ENCODE measurements around the gene ACAN.

Gene ACAN

DNA sequence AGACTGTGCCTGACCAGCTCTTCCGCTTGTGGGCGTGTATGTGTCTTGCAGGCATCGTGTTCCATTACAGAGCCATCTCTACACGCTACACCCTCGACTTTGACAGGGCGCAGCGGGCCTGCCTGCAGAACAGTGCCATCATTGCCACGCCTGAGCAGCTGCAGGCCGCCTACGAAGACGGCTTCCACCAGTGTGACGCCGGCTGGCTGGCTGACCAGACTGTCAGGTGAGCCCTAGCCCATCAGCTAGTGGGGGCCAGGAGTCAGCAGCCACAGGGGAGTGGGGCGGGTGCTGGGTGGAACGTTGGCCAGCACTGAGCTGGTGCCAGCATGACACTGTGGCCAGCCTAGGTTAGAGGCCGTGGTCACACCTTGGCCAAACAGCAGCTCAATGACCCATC is 36.7 kb downstream of the ACAN start:
- Histone ChIP-seq H3K27me3 (no peaks in the 10 kb centered on the region; the same call in 1 of the 2 replicates), H3K9me3 (no peaks in the 10 kb centered on the region), H3K4me3 (ENCODE audit: low read depth, low read length) (no peak overlapping the region), H3K4me1 (no peaks in the 10 kb centered on the region), H3K36me3 (no peaks in the 10 kb centered on the region)
- DNase-seq: no peak
- TF ChIP-seq, protein P1, sequence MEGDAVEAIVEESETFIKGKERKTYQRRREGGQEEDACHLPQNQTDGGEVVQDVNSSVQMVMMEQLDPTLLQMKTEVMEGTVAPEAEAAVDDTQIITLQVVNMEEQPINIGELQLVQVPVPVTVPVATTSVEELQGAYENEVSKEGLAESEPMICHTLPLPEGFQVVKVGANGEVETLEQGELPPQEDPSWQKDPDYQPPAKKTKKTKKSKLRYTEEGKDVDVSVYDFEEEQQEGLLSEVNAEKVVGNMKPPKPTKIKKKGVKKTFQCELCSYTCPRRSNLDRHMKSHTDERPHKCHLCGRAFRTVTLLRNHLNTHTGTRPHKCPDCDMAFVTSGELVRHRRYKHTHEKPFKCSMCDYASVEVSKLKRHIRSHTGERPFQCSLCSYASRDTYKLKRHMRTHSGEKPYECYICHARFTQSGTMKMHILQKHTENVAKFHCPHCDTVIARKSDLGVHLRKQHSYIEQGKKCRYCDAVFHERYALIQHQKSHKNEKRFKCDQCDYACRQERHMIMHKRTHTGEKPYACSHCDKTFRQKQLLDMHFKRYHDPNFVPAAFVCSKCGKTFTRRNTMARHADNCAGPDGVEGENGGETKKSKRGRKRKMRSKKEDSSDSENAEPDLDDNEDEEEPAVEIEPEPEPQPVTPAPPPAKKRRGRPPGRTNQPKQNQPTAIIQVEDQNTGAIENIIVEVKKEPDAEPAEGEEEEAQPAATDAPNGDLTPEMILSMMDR (IDR thresholded peaks at IDR 0.05; ENCODE audit: low read depth, low read length): no peak

DNA sequence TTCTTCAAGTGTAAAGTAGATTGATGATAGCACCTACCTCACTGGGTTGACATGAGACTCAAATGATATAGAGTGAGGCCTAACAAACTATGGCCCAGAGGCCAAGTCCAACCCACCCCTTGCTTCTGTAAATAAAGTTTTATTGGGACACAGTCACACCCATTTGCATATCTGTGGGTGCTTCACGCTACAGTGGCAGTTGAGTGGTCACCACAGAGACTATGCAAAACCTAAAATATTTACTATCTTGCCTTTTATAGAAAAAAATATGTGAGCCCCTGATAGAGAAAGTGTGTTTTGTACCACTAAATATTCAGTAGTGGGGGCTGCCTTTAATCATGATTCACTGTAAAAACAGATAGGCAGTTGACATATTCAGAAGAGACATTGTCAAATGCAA is 38.0 kb downstream of the ACAN start:
- Histone ChIP-seq H3K9me3 (no peaks in the 10 kb centered on the region), H3K4me3 (ENCODE audit: low read depth, low read length) (no peak overlapping the region), H3K36me3 (no peaks in the 10 kb centered on the region), H3K27me3 (no peaks in the 10 kb centered on the region; the same call in 1 of the 2 replicates), H3K4me1 (no peaks in the 10 kb centered on the region)
- DNase-seq: no peak
- TF ChIP-seq, protein P1 (IDR thresholded peaks at IDR 0.05; ENCODE audit: low read depth, low read length): no peak

DNA sequence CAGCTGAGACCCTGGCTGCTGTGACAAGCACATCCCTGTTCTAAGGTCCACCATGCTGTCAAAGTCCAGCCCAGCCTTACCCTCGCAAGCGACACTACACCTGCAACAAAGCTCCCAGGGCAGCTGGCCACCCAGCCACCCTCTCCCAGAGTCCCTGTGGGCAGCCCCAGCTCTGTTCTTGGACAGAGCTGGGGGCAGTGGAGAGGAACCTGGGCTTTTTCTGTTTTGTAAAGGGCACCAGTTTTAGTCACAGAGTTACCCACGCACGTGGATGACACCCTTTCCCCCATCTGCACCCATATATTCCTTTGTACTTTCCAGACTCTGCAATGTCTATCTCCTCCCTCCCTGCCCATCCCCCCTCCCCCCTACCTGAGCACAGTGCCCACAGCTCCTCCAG is 38.9 kb downstream of the ACAN start:
- Histone ChIP-seq H3K4me3 (ENCODE audit: low read depth, low read length) (no peak overlapping the region), H3K36me3 (no peaks in the 10 kb centered on the region), H3K27me3 (no peaks in the 10 kb centered on the region; the same call in 1 of the 2 replicates), H3K9me3 (no peaks in the 10 kb centered on the region), H3K4me1 (no peaks in the 10 kb centered on the region)
- no peak for DNase-seq
- TF ChIP-seq, protein P1 (IDR thresholded peaks at IDR 0.05; ENCODE audit: low read depth, low read length): no peak

DNA sequence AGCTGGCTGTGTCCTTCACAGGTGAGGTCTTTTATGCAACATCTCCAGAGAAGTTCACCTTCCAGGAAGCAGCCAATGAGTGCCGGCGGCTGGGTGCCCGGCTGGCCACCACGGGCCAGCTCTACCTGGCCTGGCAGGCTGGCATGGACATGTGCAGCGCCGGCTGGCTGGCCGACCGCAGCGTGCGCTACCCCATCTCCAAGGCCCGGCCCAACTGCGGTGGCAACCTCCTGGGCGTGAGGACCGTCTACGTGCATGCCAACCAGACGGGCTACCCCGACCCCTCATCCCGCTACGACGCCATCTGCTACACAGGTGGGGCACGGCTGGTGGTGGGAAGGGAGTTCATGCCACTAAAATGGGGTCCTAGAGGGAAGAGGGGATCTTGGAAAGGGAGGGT is 40.1 kb downstream of the ACAN start:
- no peak for DNase-seq
- Histone ChIP-seq H3K27me3 (no peaks in the 10 kb centered on the region; the same call in none of the 2 replicates), H3K36me3 (no peaks in the 10 kb centered on the region), H3K4me3 (ENCODE audit: low read depth, low read length) (no peak overlapping the region), H3K4me1 (no peaks in the 10 kb centered on the region), H3K9me3 (no peaks in the 10 kb centered on the region)
- TF ChIP-seq, protein P1 (IDR thresholded peaks at IDR 0.05; ENCODE audit: low read depth, low read length): no peak

DNA sequence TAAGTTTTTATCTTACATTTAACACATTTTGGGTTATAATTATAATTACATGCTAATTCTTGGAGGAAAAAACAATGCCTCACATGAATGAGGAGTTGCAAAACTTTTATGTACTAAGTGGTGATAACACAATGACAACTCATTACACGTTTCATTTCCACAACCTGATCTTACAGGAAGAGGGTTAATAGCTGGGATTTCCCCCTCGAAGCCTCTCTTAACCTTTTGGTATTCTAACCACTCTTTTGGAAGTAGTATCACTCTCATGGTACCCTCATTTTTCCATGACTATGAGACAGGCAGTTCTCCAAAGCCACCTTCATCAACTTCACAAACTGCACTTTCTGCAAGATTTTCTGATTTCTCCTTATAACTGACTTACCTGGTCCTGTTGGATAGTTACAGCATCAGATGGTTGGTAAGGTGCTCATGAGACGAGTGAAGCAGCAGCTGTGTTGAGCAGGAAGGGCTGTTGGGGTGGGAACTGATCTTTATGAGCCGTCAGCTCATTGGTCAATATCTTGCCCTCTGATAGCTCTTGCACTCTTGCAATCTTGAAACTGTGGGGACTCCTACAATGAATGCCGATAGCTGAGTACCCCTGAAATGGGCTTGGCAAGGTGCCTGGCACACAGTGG is 41.6 kb downstream of the ACAN start:
- Histone ChIP-seq H3K36me3 (no peaks in the 10 kb centered on the region), H3K9me3 (no peaks in the 10 kb centered on the region), H3K4me3 (ENCODE audit: low read depth, low read length) (no peak overlapping the region), H3K27me3 (no peaks in the 10 kb centered on the region; the same call in 1 of the 2 replicates), H3K4me1 (no peaks in the 10 kb centered on the region)
- TF ChIP-seq, protein P1 (IDR thresholded peaks at IDR 0.05; ENCODE audit: low read depth, low read length): no peak
- no peak for DNase-seq

DNA sequence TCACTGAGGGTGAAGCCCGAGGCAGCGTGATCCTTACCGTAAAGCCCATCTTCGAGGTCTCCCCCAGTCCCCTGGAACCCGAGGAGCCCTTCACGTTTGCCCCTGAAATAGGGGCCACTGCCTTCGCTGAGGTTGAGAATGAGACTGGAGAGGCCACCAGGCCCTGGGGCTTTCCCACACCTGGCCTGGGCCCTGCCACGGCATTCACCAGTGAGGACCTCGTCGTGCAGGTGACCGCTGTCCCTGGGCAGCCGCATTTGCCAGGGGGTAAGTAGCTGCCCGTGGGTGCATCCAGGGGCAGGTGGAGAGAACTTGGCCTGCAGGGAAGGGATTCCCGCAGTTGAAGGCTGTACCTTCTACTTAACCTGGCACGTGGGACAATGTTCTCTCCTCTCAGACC is 42.4 kb downstream of the ACAN start:
- Histone ChIP-seq H3K4me1 (no peaks in the 10 kb centered on the region), H3K36me3 (no peaks in the 10 kb centered on the region), H3K9me3 (no peaks in the 10 kb centered on the region), H3K27me3 (no peaks in the 10 kb centered on the region; the same call in 1 of the 2 replicates), H3K4me3 (ENCODE audit: low read depth, low read length) (no peak overlapping the region)
- no peak for DNase-seq
- TF ChIP-seq, protein P1 (IDR thresholded peaks at IDR 0.05; ENCODE audit: low read depth, low read length): no peak
